ENCODE measurements around the gene COLEC11. TPM values are rescaled to one million over a fixed set of nuclear protein-coding genes. Genes with fewer than 3 reads are reported as not detected.

Gene COLEC11
- total and polyA plus RNA-seq, 2 of the 13 experiments (the other 11 are each of a cell fraction or from before 2014, with no cell fraction given), result 1.5 to 3.0 TPM

- TF ChIP-seq, protein P1, sequence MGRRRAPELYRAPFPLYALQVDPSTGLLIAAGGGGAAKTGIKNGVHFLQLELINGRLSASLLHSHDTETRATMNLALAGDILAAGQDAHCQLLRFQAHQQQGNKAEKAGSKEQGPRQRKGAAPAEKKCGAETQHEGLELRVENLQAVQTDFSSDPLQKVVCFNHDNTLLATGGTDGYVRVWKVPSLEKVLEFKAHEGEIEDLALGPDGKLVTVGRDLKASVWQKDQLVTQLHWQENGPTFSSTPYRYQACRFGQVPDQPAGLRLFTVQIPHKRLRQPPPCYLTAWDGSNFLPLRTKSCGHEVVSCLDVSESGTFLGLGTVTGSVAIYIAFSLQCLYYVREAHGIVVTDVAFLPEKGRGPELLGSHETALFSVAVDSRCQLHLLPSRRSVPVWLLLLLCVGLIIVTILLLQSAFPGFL (CRISPR knock-in tag; IDR thresholded peaks at IDR 0.05), result no peak
- TF ChIP-seq ATRX (CRISPR knock-in tag; IDR thresholded peaks at IDR 0.05; ENCODE audit: borderline replicate concordance), result no peak
- TF ChIP-seq, protein P2, sequence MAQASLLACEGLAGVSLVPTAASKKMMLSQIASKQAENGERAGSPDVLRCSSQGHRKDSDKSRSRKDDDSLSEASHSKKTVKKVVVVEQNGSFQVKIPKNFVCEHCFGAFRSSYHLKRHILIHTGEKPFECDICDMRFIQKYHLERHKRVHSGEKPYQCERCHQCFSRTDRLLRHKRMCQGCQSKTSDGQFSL (CRISPR knock-in tag; IDR thresholded peaks at IDR 0.05), result no peak
- no peak for TF ChIP-seq RNF2 (conservative IDR thresholded peaks at IDR 0.05; ENCODE audit: low read depth)
- peak; percentile 16; the same call in 1 of the 2 replicates for TF ChIP-seq IRF2 (CRISPR knock-in tag; IDR thresholded peaks at IDR 0.05)
- no peak for TF ChIP-seq SMAD1 (CRISPR knock-in tag; IDR thresholded peaks at IDR 0.05; ENCODE audit: borderline replicate concordance, low read depth)
- TF ChIP-seq MZF1 (CRISPR knock-in tag; IDR thresholded peaks at IDR 0.05; ENCODE audit: borderline replicate concordance), result no peak
- TF ChIP-seq RCOR2 (CRISPR knock-in tag; IDR thresholded peaks at IDR 0.05), result no peak
Measured at GRCh38 chr2:3604991-3605961, 10.4 kb downstream of the COLEC11 start (continued).

- WGBS (ENCODE audit: low lambda C conversion rate), result 68% methylated on average over 11 of the region's 11 CpGs
- Histone ChIP-seq H3K9me3 (ENCODE audit: low read length) (no peaks in the 10 kb centered on the region), H3K4me1 (ENCODE audit: insufficient read depth, low read length) (peaks cover 72% of the 10 kb centered on the region), H3K4me2 (ENCODE audit: low read depth, low read length) (peak overlapping the region; percentile 64), H3K4me3 (replicated peaks in 1 of 3; ENCODE audit: insufficient read depth in 1 of 3, low read depth in 2 of 3, low read length in 3 of 3) (peak overlapping the region; percentile 47 to 62 (median 56)), H2AFZ (ENCODE audit: low read length) (no peak overlapping the region), H3K9ac (ENCODE audit: insufficient read depth, low read depth, low read length) (peak overlapping the region; percentile 76), H3K36me3 (replicated peaks in 1 of 2; ENCODE audit: control insufficient read depth in 1 of 2, insufficient read depth in 2 of 2, low read length in 2 of 2) (no peaks in the 10 kb centered on the region), H3K27me3 (ENCODE audit: control insufficient read depth in 1 of 2, insufficient read depth in 2 of 2, low read length in 2 of 2) (peaks cover 0 to 2% of the 10 kb centered on the region in 2 experiments; a peak in 2 of 5 replicates), H3K27ac (ENCODE audit: extremely low read length, insufficient read depth, low read length) (peak overlapping the region; percentile 80), H3K79me2 (ENCODE audit: insufficient read depth, low read length) (peaks cover 2% of the 10 kb centered on the region), H4K20me1 (ENCODE audit: insufficient read depth, low read length) (no peaks in the 10 kb centered on the region)
- POLR2A ChIA-PET, result interaction anchor here (1.0 to 6.1 kb wide), 11 partner anchors 15 to 226 kb away, joined by 3 to 60 read pairs (median 5); partner anchors contain the start of genes RNASEH1, RPS7 and TRAPPC12
- no peak for FAIRE-seq
- CTCF ChIA-PET (ENCODE audit: low intra/inter-chr PET ratio, low total read pairs), result no interaction called here
- peak; percentile 9 for ATAC-seq
- no peak for DNase-seq (ENCODE audit: low spot score)
- no TSS peak for BruUV-seq (replicated peaks)
- in situ Hi-C loops (cut with HindIII; ENCODE audit: extremely low pct_ligation_motif_present, low pct_unique_long_range_greater_than_20kb), result no loop called here
- intact Hi-C loops (cut with micrococcal nuclease; ENCODE audit: unreplicated experiment), result no loop called here
- TF ChIP-seq, protein P3, sequence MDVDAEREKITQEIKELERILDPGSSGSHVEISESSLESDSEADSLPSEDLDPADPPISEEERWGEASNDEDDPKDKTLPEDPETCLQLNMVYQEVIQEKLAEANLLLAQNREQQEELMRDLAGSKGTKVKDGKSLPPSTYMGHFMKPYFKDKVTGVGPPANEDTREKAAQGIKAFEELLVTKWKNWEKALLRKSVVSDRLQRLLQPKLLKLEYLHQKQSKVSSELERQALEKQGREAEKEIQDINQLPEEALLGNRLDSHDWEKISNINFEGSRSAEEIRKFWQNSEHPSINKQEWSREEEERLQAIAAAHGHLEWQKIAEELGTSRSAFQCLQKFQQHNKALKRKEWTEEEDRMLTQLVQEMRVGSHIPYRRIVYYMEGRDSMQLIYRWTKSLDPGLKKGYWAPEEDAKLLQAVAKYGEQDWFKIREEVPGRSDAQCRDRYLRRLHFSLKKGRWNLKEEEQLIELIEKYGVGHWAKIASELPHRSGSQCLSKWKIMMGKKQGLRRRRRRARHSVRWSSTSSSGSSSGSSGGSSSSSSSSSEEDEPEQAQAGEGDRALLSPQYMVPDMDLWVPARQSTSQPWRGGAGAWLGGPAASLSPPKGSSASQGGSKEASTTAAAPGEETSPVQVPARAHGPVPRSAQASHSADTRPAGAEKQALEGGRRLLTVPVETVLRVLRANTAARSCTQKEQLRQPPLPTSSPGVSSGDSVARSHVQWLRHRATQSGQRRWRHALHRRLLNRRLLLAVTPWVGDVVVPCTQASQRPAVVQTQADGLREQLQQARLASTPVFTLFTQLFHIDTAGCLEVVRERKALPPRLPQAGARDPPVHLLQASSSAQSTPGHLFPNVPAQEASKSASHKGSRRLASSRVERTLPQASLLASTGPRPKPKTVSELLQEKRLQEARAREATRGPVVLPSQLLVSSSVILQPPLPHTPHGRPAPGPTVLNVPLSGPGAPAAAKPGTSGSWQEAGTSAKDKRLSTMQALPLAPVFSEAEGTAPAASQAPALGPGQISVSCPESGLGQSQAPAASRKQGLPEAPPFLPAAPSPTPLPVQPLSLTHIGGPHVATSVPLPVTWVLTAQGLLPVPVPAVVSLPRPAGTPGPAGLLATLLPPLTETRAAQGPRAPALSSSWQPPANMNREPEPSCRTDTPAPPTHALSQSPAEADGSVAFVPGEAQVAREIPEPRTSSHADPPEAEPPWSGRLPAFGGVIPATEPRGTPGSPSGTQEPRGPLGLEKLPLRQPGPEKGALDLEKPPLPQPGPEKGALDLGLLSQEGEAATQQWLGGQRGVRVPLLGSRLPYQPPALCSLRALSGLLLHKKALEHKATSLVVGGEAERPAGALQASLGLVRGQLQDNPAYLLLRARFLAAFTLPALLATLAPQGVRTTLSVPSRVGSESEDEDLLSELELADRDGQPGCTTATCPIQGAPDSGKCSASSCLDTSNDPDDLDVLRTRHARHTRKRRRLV (CRISPR knock-in tag; IDR thresholded peaks at IDR 0.05), result peak; percentile 8; the same call in 1 of the 2 replicates
- TF ChIP-seq SP2 (CRISPR knock-in tag; IDR thresholded peaks at IDR 0.05), result 0 out of 2 replicates have a peak, but pooled peaks have one; percentile 37
Measured at GRCh38 chr2:3606028-3606369, 11.1 kb downstream of the COLEC11 start.
